Activated CD8-positive, alpha-beta T cell treated with anti-CD3 and anti-CD28 coated beads for 36 hours (primary cell): Measurements from ENCODE around the gene CAMK1. TPM values are rescaled to one million over a fixed set of nuclear protein-coding genes. Genes with fewer than 3 reads are reported as not detected.
A peak's percentile ranks its signal among the peaks of the same experiment; 100 is the strongest.

Experiments used
- ATAC-seq: fragments of 200-7000 bp; cut with Tn5 transposase; one replicate; pipeline ENCODE4 v1.10.0; 2021; ENCODE audit warnings: mild to moderate bottlenecking, moderate library complexity
- CTCF ChIA-PET: fragments of 350-600 bp; sonication (Branson Sonifier 250); formaldehyde crosslinking; loops from one replicate; lab custom pipeline; 2021; ENCODE audit warnings: antibody characterized with exemption; lab: Charles Lee
- POLR2A ChIA-PET: fragments of 350-600 bp; sonication (Branson Sonifier 250); formaldehyde crosslinking; loops from one replicate; lab custom pipeline; 2021; ENCODE audit warnings: antibody characterized with exemption; lab: Charles Lee
- DNase-seq: peaks from one replicate; pipeline ENCODE4 v3.0.0-alpha.2; 2020
- H3K27ac Mint-ChIP-seq: one replicate; pipeline ENCODE4 v1.8.0; 2021; ENCODE audit warnings: mild to moderate bottlenecking, mixed read lengths
- H3K27me3 Mint-ChIP-seq: one replicate; pipeline ENCODE4 v1.8.0; 2021; ENCODE audit warnings: mixed read lengths
- H3K36me3 Mint-ChIP-seq: one replicate; pipeline ENCODE4 v1.8.0; 2021; ENCODE audit warnings: low read depth, mixed read lengths
- H3K4me1 Mint-ChIP-seq: one replicate; pipeline ENCODE4 v1.8.0; 2021; ENCODE audit warnings: low read depth, mixed read lengths
- H3K4me3 Mint-ChIP-seq: one replicate; pipeline ENCODE4 v1.8.0; 2021; ENCODE audit warnings: mild to moderate bottlenecking, moderate library complexity, mixed read lengths
- H3K9me3 Mint-ChIP-seq: one replicate; pipeline ENCODE4 v1.8.0; 2021; ENCODE audit warnings: mixed read lengths
- CTCF ChIP-seq: fragments of 200-600 bp; IDR thresholded peaks from one replicate; pipeline ENCODE4 v1.8.0; 2022; ENCODE audit warnings: antibody characterized with exemption, mild to moderate bottlenecking
- intact Hi-C: fragments of 100-400 bp; cut with micrococcal nuclease; formaldehyde crosslinking; loops from one replicate; pipeline ENCODE4 v1.10.0; 2022
- total RNA-seq, 2 experiments: library from RNA; stranded (reverse); gene quantifications; one replicate each; pipeline ENCODE4 v1.2.3, GENCODE V29; 2021

The CAMK1 gene
- total RNA-seq, 2 experiments from 2014 or later = 41.7 to 45.7 TPM

GRCh38 chr3:9780458-9780812 is 10.7 kb upstream of the CAMK1 start:
- peak overlapping the region; percentile 97 for H3K27ac Mint-ChIP-seq
- ChIA-PET CTCF (interaction anchor here (1.0 to 2.0 kb wide), 5 partner anchors 9 to 46 kb away, joined by 3 to 7 read pairs (median 4); partner anchors contain the start of gene ARPC4), POLR2A (interaction anchor here (0.6 to 2.6 kb wide), 12 partner anchors 8 to 384 kb away, joined by 3 to 16 read pairs (median 5); partner anchors contain the start of genes ARPC4, CAMK1 and TADA3)
- peak overlapping the region; percentile 22 for H3K4me3 Mint-ChIP-seq
- DNase-seq (no peak), ATAC-seq (peak; percentile 0)
- TF ChIP-seq CTCF = no peak
- peaks cover 38% of the 10 kb centered on the region for H3K36me3 Mint-ChIP-seq
- no peaks in the 10 kb centered on the region for H3K27me3 Mint-ChIP-seq
- intact Hi-C loops = no loop called here
- H3K9me3 Mint-ChIP-seq = peaks cover 1% of the 10 kb centered on the region
- H3K4me1 Mint-ChIP-seq = peaks cover 61% of the 10 kb centered on the region

DNA sequence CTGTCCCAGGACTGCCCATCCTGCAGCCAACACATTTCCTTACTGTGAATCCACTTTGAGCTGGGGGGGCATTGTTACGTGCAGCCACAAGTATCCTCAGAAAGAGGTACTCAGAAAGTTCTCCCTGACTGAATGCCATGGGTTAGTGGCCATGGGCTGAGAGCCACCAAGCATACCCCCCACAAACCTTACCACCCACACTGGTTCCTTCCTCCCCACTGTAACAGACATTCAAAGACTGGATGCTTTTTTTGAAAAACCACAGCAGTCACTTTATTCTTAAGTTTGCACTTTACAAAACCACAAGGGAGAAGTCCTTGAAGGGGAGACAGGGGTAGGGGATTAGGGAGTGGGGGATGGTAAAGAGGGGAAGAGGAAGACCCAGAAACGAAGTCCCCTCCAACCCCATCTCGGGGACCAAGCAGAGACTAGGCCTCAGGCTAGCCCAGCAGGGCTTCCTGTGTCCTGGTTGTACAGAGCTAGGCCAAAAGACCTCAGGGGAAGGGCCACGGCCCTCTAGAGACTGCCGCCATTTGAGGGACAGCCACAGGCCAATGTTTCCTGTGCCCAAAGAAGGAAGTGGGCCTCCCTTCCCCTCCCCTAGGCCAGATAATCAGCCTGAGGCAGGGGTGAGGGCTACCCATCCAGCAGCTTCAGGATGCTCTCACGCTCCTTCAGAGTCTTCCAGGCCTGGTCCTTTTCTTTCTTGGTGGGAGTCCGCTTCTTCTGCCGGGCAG is 10.1 kb upstream of the CAMK1 start:
- ChIA-PET CTCF (interaction anchor here (1.0 to 2.0 kb wide), 4 partner anchors 9 to 29 kb away, joined by 3 to 7 read pairs (median 4); partner anchors contain the start of gene ARPC4), POLR2A (interaction anchor here (0.6 to 2.6 kb wide), 13 partner anchors 8 to 383 kb away, joined by 3 to 16 read pairs (median 5); partner anchors contain the start of genes ARPC4, CAMK1 and TADA3)
- peak; percentile 79 for DNase-seq
- Mint-ChIP-seq H3K4me3 (peak overlapping the region; percentile 22), H3K9me3 (peaks cover 1% of the 10 kb centered on the region), H3K4me1 (peaks cover 64% of the 10 kb centered on the region), H3K27ac (peak overlapping the region; percentile 97), H3K27me3 (no peaks in the 10 kb centered on the region), H3K36me3 (peaks cover 33% of the 10 kb centered on the region)
- ATAC-seq = peak; percentile 57
- no peak for TF ChIP-seq CTCF
- intact Hi-C loops = no loop called here

GRCh38 chr3:9779075-9779593 is 9.4 kb upstream of the CAMK1 start:
- peaks cover 64% of the 10 kb centered on the region for H3K4me1 Mint-ChIP-seq

GRCh38 chr3:9778143-9779074 is 8.7 kb upstream of the CAMK1 start:
- Mint-ChIP-seq H3K9me3 (peaks cover 1% of the 10 kb centered on the region), H3K4me3 (peak overlapping the region; percentile 50), H3K36me3 (peaks cover 31% of the 10 kb centered on the region), H3K4me1 (peaks cover 64% of the 10 kb centered on the region), H3K27me3 (no peaks in the 10 kb centered on the region), H3K27ac (peak overlapping the region; percentile 97)
- ATAC-seq (peak; percentile 82), DNase-seq (peak; percentile 88)
- POLR2A ChIA-PET = interaction anchor here (0.8 to 3.3 kb wide), 21 partner anchors 8 to 382 kb away, joined by 3 to 25 read pairs (median 6); partner anchors contain the start of genes ARPC4, BRPF1, CAMK1 and MTMR14
- intact Hi-C loops = no loop called here
- CTCF ChIA-PET = interaction anchor here (1.1 to 3.9 kb wide), 4 partner anchors 12 to 205 kb away, joined by 3 to 18 read pairs (median 8); partner anchors contain the start of gene ARPC4
- TF ChIP-seq CTCF = no peak

More at GRCh38 chr3:9779075-9779593, 9.4 kb upstream of the CAMK1 start:
- H3K4me3 Mint-ChIP-seq = peak overlapping the region; percentile 22
- H3K9me3 Mint-ChIP-seq = peaks cover 1% of the 10 kb centered on the region
- ChIA-PET POLR2A (interaction anchor here (1.4 to 2.7 kb wide), 4 partner anchors 9 to 46 kb away, joined by 7 to 16 read pairs (median 8); partner anchors contain the start of gene CAMK1), CTCF (interaction anchor here (3.9 kb wide), 1 partner anchor 52 kb away, joined by 18 read pairs; no protein-coding TSS in a partner anchor)
- H3K27ac Mint-ChIP-seq = peak overlapping the region; percentile 97
- no peaks in the 10 kb centered on the region for H3K27me3 Mint-ChIP-seq
- peak; percentile 30 for DNase-seq
- TF ChIP-seq CTCF = no peak
- intact Hi-C loops = no loop called here
- ATAC-seq = no peak
- peaks cover 31% of the 10 kb centered on the region for H3K36me3 Mint-ChIP-seq
